ENCODE results near the gene COQ8A. TPM values are rescaled to one million over a fixed set of nuclear protein-coding genes. Genes with fewer than 3 reads are reported as not detected.

The COQ8A gene
- total and polyA plus RNA-seq, 4 donors: 16.2 to 50.5 (median 29.1) TPM

DNA sequence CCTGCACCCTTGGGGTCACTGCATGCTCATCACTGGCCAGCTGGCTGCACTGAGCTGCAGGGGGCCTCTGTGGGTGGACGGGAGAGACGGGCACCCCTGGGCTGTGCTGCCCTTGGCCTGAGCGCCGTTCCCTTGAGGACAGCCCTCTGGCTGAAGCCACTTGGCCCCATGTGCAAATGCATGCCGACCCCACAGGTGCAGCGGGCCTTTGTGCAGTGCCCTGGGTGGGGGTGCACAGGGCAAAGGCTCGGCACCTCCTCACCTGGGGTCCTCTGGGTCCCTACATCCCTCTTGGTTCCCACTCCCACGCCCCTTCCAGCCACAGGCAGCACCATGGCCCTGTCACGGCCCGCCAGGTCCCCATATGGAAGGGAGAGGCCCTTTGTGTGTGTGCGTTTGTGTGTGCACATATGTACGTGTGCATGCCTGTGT lies 41.3 kb downstream of the COQ8A start:
- WGBS, 2 donors: 87 to 95% methylated on average over 12 of the region's 12 CpGs
- TF ChIP-seq, protein P1, sequence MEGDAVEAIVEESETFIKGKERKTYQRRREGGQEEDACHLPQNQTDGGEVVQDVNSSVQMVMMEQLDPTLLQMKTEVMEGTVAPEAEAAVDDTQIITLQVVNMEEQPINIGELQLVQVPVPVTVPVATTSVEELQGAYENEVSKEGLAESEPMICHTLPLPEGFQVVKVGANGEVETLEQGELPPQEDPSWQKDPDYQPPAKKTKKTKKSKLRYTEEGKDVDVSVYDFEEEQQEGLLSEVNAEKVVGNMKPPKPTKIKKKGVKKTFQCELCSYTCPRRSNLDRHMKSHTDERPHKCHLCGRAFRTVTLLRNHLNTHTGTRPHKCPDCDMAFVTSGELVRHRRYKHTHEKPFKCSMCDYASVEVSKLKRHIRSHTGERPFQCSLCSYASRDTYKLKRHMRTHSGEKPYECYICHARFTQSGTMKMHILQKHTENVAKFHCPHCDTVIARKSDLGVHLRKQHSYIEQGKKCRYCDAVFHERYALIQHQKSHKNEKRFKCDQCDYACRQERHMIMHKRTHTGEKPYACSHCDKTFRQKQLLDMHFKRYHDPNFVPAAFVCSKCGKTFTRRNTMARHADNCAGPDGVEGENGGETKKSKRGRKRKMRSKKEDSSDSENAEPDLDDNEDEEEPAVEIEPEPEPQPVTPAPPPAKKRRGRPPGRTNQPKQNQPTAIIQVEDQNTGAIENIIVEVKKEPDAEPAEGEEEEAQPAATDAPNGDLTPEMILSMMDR (IDR thresholded peaks at IDR 0.05; ENCODE audit: control extremely low read depth, extremely low read depth): no peak
- peaks cover 0 to 52% (median 4%) of the 10 kb centered on the region in 4 donors for H3K36me3 ChIP-seq (ENCODE audit: control insufficient read depth in 4 of 4, insufficient read depth in 4 of 4, low read length in 4 of 4)
- H3K27ac ChIP-seq (ENCODE audit: low read depth in 1 of 2, low read length in 1 of 2): no peak overlapping the region
- H3K9ac ChIP-seq (ENCODE audit: insufficient read depth in 1 of 2, low read length in 2 of 2): no peak overlapping the region
- DNase-seq: no peak
- no peaks in the 10 kb centered on the region for H3K27me3 ChIP-seq (ENCODE audit: control insufficient read depth in 3 of 3, insufficient read depth in 3 of 3, low read length in 2 of 3)
- H3K4me3 ChIP-seq: no peak overlapping the region
- no peak for ATAC-seq (ENCODE audit: insufficient read depth, low FRiP score)
- no peaks in the 10 kb centered on the region for H3K9me3 ChIP-seq (ENCODE audit: control insufficient read depth in 4 of 4, insufficient read depth in 3 of 4, low read length in 3 of 4)
- peaks cover 0 to 4% (median 0%) of the 10 kb centered on the region in 5 donors for H3K4me1 ChIP-seq (ENCODE audit: control insufficient read depth in 5 of 5, insufficient read depth in 5 of 5, low read length in 5 of 5)

DNA sequence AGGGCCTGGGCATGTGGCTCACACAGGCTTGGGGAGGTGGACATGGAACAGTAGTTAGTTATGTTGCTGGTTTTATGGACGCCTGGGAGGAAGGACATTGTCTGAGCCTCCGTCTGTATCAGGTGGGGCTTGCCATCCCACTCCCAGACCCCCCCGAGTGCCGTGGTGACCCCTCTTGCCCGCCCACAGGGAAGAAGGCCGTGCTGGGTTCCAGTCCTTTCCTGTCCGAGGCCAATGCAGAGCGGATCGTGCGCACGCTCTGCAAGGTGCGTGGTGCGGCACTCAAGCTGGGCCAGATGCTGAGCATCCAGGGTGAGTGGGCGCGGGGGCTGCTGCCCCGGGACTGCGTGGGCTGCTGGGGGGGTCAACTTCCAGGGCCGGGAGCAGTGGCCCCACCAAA lies 41.7 kb downstream of the COQ8A start:
- H3K4me1 ChIP-seq (ENCODE audit: control insufficient read depth in 5 of 5, insufficient read depth in 5 of 5, low read length in 5 of 5): peaks cover 0 to 6% (median 0%) of the 10 kb centered on the region in 5 donors
- no peak overlapping the region for H3K27ac ChIP-seq (ENCODE audit: low read depth in 1 of 2, low read length in 1 of 2)
- TF ChIP-seq, protein P1 (IDR thresholded peaks at IDR 0.05; ENCODE audit: control extremely low read depth, extremely low read depth): no peak
- H3K36me3 ChIP-seq (ENCODE audit: control insufficient read depth in 4 of 4, insufficient read depth in 4 of 4, low read length in 4 of 4): peaks cover 0 to 56% (median 6%) of the 10 kb centered on the region in 4 donors
- H3K9ac ChIP-seq (ENCODE audit: insufficient read depth in 1 of 2, low read length in 2 of 2): no peak overlapping the region
- WGBS, 2 donors: 94 to 96% methylated on average over 18 of the region's 18 CpGs
- peaks cover 0 to 1% (median 0%) of the 10 kb centered on the region in 4 donors for H3K9me3 ChIP-seq (ENCODE audit: control insufficient read depth in 4 of 4, insufficient read depth in 3 of 4, low read length in 3 of 4)
- no peak overlapping the region for H3K4me3 ChIP-seq
- H3K27me3 ChIP-seq (ENCODE audit: control insufficient read depth in 3 of 3, insufficient read depth in 3 of 3, low read length in 2 of 3): no peaks in the 10 kb centered on the region
- ATAC-seq (ENCODE audit: insufficient read depth, low FRiP score): no peak
- DNase-seq: no peak

DNA sequence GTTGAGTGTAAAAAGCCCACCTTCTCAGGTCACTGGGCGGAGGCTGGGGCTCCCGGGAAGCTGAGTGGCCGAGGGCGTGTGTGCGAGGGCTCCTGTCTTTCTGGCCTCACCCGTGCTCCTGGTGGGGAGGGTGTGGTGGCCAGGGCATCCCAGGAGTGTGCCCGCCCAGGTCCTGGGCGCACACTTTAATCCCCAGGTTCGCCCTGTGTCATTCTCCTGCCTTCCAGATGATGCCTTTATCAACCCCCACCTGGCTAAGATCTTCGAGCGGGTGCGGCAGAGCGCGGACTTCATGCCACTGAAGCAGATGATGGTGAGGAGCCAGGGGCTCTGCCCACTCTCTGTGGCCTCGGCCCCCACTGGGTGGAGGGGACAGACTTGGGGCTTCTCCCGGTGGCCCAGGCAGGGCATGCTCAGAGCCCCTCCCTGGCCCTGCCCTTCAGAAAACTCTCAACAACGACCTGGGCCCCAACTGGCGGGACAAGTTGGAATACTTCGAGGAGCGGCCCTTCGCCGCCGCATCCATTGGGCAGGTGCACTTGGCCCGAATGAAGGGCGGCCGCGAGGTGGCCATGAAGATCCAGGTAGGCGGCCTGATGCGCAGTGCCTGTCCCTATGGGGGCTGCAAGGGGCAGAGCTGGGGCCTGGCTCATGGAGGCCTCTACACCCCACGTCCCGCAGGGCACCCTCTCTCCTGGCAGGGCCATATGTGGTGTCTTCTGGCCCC lies 42.5 kb downstream of the COQ8A start:
- Histone ChIP-seq H3K4me3 (no peak overlapping the region), H3K27ac (ENCODE audit: low read depth in 1 of 2, low read length in 1 of 2) (no peak overlapping the region), H3K9me3 (ENCODE audit: control insufficient read depth in 4 of 4, insufficient read depth in 3 of 4, low read length in 3 of 4) (peaks cover 0 to 1% (median 0%) of the 10 kb centered on the region in 4 donors), H3K9ac (ENCODE audit: insufficient read depth in 1 of 2, low read length in 2 of 2) (no peak overlapping the region), H3K4me1 (ENCODE audit: control insufficient read depth in 5 of 5, insufficient read depth in 5 of 5, low read length in 5 of 5) (peaks cover 0 to 8% (median 0%) of the 10 kb centered on the region in 5 donors), H3K36me3 (ENCODE audit: control insufficient read depth in 4 of 4, insufficient read depth in 4 of 4, low read length in 4 of 4) (peaks cover 0 to 59% (median 8%) of the 10 kb centered on the region in 4 donors), H3K27me3 (ENCODE audit: control insufficient read depth in 3 of 3, insufficient read depth in 3 of 3, low read length in 2 of 3) (no peaks in the 10 kb centered on the region)
- DNase-seq: no peak
- TF ChIP-seq, protein P1 (IDR thresholded peaks at IDR 0.05; ENCODE audit: control extremely low read depth, extremely low read depth): no peak
- no peak for ATAC-seq (ENCODE audit: insufficient read depth, low FRiP score)
- WGBS, 2 donors: 91 to 95% methylated on average over 31 of the region's 31 CpGs

Data from lung (tissue), 12 donors.